ENCODE measurements around the gene P2RY11.

Gene P2RY11

GRCh38 chr19:10095948-10096614 lies 15.4 kb upstream of the P2RY11 start:
- 0 out of 2 replicates have a peak, but pooled peaks cover 3% of the 10 kb centered on the region for H3K27me3 ChIP-seq (replicated peaks; ENCODE audit: insufficient read depth, low read length)
- peak overlapping the region; percentile 97 for H2AFZ ChIP-seq (ENCODE audit: low read length)
- no peaks in the 10 kb centered on the region for H3K9me3 ChIP-seq (replicated peaks; ENCODE audit: insufficient read depth, low read length)
- peak; percentile 96 for DNase-seq
- peaks cover 10% of the 10 kb centered on the region for H3K4me1 ChIP-seq (ENCODE audit: low read length)
- H3K4me2 ChIP-seq (ENCODE audit: low read depth, low read length) = peak overlapping the region; percentile 90
- no peaks in the 10 kb centered on the region for H3K79me2 ChIP-seq (ENCODE audit: low read length)
- peaks cover 4% of the 10 kb centered on the region; the same call in 1 of the 2 replicates for H3F3A ChIP-seq (ENCODE audit: insufficient read depth, low read length)
- no peak overlapping the region for H3K27ac ChIP-seq (ENCODE audit: low read length)
- peak overlapping the region; percentile 62 for H3K4me3 ChIP-seq (ENCODE audit: low read length)
- no peak for TF ChIP-seq EZH2phosphoT487 (IDR thresholded peaks at IDR 0.05; ENCODE audit: low read length)
- no peak for TF ChIP-seq CTCF (IDR thresholded peaks at IDR 0.05; ENCODE audit: low read length)
- TF ChIP-seq EZH2 (optimal IDR thresholded peaks at IDR 0.05; ENCODE audit: low read depth, low read length) = no peak
- peak overlapping the region; percentile 62 for H3K9ac ChIP-seq (ENCODE audit: low read length)
- H3K9me2 ChIP-seq (replicated peaks; ENCODE audit: insufficient read depth, low read length) = no peaks in the 10 kb centered on the region
- no peaks in the 10 kb centered on the region for H4K20me1 ChIP-seq (ENCODE audit: insufficient read depth, low read length)
- H3K36me3 ChIP-seq (replicated peaks; ENCODE audit: insufficient read depth, low read length) = no peaks in the 10 kb centered on the region

GRCh38 chr19:10096615-10096963 lies 14.9 kb upstream of the P2RY11 start:
- peak overlapping the region; percentile 97 for H2AFZ ChIP-seq (ENCODE audit: low read length)
- no peaks in the 10 kb centered on the region for H3K9me2 ChIP-seq (replicated peaks; ENCODE audit: insufficient read depth, low read length)
- H3K4me1 ChIP-seq (ENCODE audit: low read length) = peaks cover 10% of the 10 kb centered on the region
- H3F3A ChIP-seq (ENCODE audit: insufficient read depth, low read length) = peaks cover 4% of the 10 kb centered on the region; the same call in 1 of the 2 replicates
- no peak for TF ChIP-seq CTCF (IDR thresholded peaks at IDR 0.05; ENCODE audit: low read length)
- TF ChIP-seq EZH2 (optimal IDR thresholded peaks at IDR 0.05; ENCODE audit: low read depth, low read length) = no peak
- no peak for TF ChIP-seq EZH2phosphoT487 (IDR thresholded peaks at IDR 0.05; ENCODE audit: low read length)
- no peaks in the 10 kb centered on the region for H3K79me2 ChIP-seq (ENCODE audit: low read length)
- no peaks in the 10 kb centered on the region for H3K9me3 ChIP-seq (replicated peaks; ENCODE audit: insufficient read depth, low read length)
- no peaks in the 10 kb centered on the region for H4K20me1 ChIP-seq (ENCODE audit: insufficient read depth, low read length)
- no peak for DNase-seq
- peak overlapping the region; percentile 90 for H3K4me2 ChIP-seq (ENCODE audit: low read depth, low read length)
- H3K27me3 ChIP-seq (replicated peaks; ENCODE audit: insufficient read depth, low read length) = 0 out of 2 replicates have a peak, but pooled peaks cover 3% of the 10 kb centered on the region
- no peak overlapping the region for H3K27ac ChIP-seq (ENCODE audit: low read length)
- H3K36me3 ChIP-seq (replicated peaks; ENCODE audit: insufficient read depth, low read length) = no peaks in the 10 kb centered on the region
- H3K9ac ChIP-seq (ENCODE audit: low read length) = peak overlapping the region; percentile 62
- peak overlapping the region; percentile 62 for H3K4me3 ChIP-seq (ENCODE audit: low read length)

GRCh38 chr19:10100163-10100785 lies 11.2 kb upstream of the P2RY11 start:
- no peak overlapping the region for H3K27ac ChIP-seq (ENCODE audit: low read length)
- no peak overlapping the region for H3K4me3 ChIP-seq (ENCODE audit: low read length)

More at GRCh38 chr19:10100163-10100785, 11.2 kb upstream of the P2RY11 start:
- H3K9me2 ChIP-seq (replicated peaks; ENCODE audit: insufficient read depth, low read length) = no peaks in the 10 kb centered on the region
- no peak overlapping the region for H3K4me2 ChIP-seq (ENCODE audit: low read depth, low read length)
- no peak for DNase-seq
- H3K9me3 ChIP-seq (replicated peaks; ENCODE audit: insufficient read depth, low read length) = no peaks in the 10 kb centered on the region
- H3K4me1 ChIP-seq (ENCODE audit: low read length) = peaks cover 10% of the 10 kb centered on the region
- H3K9ac ChIP-seq (ENCODE audit: low read length) = no peak overlapping the region
- peaks cover 4% of the 10 kb centered on the region; the same call in 1 of the 2 replicates for H3F3A ChIP-seq (ENCODE audit: insufficient read depth, low read length)
- H3K36me3 ChIP-seq (replicated peaks; ENCODE audit: insufficient read depth, low read length) = no peaks in the 10 kb centered on the region
- H4K20me1 ChIP-seq (ENCODE audit: insufficient read depth, low read length) = no peaks in the 10 kb centered on the region
- TF ChIP-seq CTCF (IDR thresholded peaks at IDR 0.05; ENCODE audit: low read length) (no peak), EZH2 (optimal IDR thresholded peaks at IDR 0.05; ENCODE audit: low read depth, low read length) (no peak), EZH2phosphoT487 (IDR thresholded peaks at IDR 0.05; ENCODE audit: low read length) (no peak)
- no peaks in the 10 kb centered on the region for H3K79me2 ChIP-seq (ENCODE audit: low read length)
- 0 out of 2 replicates have a peak, but pooled peaks cover 3% of the 10 kb centered on the region for H3K27me3 ChIP-seq (replicated peaks; ENCODE audit: insufficient read depth, low read length)
- no peak overlapping the region for H2AFZ ChIP-seq (ENCODE audit: low read length)
